K562 (cell line): ENCODE results near the gene ALDH9A1.

Experiments used
- CTCF ChIP-seq, 3 experiments: IDR thresholded peaks in 2 of 3; conservative IDR thresholded peaks in 1 of 3; 2 replicates each; pipeline ENCODE4 v1.5.1; 2011 to 2012; ENCODE audit warnings: low read length in 3 of 3, mild to moderate bottlenecking in 3 of 3, control low read depth in 2 of 3, improper control_type of control experiment in 1 of 3, inconsistent platforms in 1 of 3, low read depth in 1 of 3, mixed read lengths in 1 of 3, moderate library complexity in 1 of 3; ENCODE audit not compliant: insufficient read depth in 2 of 3
- POLR2A ChIP-seq: fragments of 450-650 bp; conservative IDR thresholded peaks from 2 replicates; pipeline ENCODE4 v1.6.1; 2016

DNA sequence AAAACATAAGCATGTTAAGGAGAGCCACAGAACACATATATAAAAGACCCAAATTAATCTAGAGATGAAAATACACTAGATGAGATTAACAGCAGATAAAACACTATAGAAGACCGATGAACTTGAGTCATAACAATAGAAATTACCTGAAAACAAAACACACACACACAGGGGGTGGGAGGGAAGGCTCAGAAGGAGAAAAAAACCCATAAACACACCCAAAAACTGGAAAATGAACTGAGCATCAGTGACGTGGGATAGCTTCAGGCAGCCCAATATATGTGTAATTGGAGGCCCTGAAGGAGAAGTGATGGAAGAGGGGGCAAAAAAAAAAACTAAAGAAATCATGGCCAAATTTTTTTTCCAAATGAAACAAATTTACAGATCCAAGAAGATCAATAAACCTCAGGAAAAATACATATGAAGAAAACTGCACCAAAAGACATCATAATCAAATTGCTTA is 11.4 kb downstream of the ALDH9A1 start:
- TF ChIP-seq POLR2A (no peak), CTCF (IDR thresholded peaks at IDR 0.05 in 2 of 3, conservative IDR thresholded peaks at IDR 0.05 in 1 of 3; ENCODE audit: insufficient read depth in 2 of 3, low read depth in 1 of 3, low read length in 3 of 3) (no peak)
